ENCODE data around the gene NEDD4L. TPM values are rescaled to one million over a fixed set of nuclear protein-coding genes. Genes with fewer than 3 reads are reported as not detected.

Gene NEDD4L
- polyA plus RNA-seq, 1 of the 3 experiments (the other 2 are of a cell fraction), result 13.2 TPM

DNA sequence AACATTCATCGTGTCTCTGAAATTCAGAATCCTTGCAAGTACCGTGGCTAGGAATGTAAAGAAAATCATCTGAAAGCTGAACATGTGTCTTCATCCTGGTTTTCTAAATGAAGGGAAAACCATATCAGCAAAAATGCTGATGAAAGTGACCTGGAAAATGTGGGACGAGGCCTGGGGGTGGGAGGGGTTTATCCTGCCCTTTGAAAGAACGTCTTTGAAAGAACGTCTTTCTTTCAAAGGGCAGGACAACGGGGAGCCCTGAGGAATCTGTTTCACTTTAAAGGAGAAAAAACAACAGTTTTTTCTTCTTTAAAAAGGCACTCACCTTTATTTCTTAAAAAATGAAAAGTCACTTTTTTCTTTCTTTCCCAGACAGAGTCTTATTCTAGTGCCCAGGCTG lies 399.6 kb downstream of the NEDD4L start:
- CTCF ChIA-PET, result no interaction called here
- H3F3A ChIP-seq (replicated peaks; ENCODE audit: insufficient read depth), result no peaks in the 10 kb centered on the region
- DNase-seq, result no peak
- no peak overlapping the region for H3K27ac ChIP-seq (ENCODE audit: low read depth in 2 of 2, low read length in 1 of 2)
- no peaks in the 10 kb centered on the region for H3K27me3 ChIP-seq (ENCODE audit: insufficient read depth)
- H3K9me2 ChIP-seq, result no peaks in the 10 kb centered on the region
- no peak overlapping the region for H3K4me2 ChIP-seq
- no peaks in the 10 kb centered on the region for H4K20me1 ChIP-seq (ENCODE audit: insufficient read depth)
- H3K9me3 ChIP-seq, result no peaks in the 10 kb centered on the region
- no peaks in the 10 kb centered on the region for H3K79me2 ChIP-seq (ENCODE audit: insufficient read depth)
- H3K36me3 ChIP-seq (replicated peaks in 1 of 2; ENCODE audit: control insufficient read depth in 1 of 2, insufficient read depth in 2 of 2, low read length in 1 of 2), result no peaks in the 10 kb centered on the region
- TF ChIP-seq RAD21 (IDR thresholded peaks at IDR 0.05; ENCODE audit: low read length), result no peak
- no peak for TF ChIP-seq SMC3 (IDR thresholded peaks at IDR 0.05; ENCODE audit: low read depth, low read length)
- no peak for TF ChIP-seq MXI1 (IDR thresholded peaks at IDR 0.05; ENCODE audit: low read depth, low read length)
- TF ChIP-seq, protein P1, sequence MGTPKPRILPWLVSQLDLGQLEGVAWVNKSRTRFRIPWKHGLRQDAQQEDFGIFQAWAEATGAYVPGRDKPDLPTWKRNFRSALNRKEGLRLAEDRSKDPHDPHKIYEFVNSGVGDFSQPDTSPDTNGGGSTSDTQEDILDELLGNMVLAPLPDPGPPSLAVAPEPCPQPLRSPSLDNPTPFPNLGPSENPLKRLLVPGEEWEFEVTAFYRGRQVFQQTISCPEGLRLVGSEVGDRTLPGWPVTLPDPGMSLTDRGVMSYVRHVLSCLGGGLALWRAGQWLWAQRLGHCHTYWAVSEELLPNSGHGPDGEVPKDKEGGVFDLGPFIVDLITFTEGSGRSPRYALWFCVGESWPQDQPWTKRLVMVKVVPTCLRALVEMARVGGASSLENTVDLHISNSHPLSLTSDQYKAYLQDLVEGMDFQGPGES (IDR thresholded peaks at IDR 0.05; ENCODE audit: low read depth, low read length), result no peak
- TF ChIP-seq, protein P2, sequence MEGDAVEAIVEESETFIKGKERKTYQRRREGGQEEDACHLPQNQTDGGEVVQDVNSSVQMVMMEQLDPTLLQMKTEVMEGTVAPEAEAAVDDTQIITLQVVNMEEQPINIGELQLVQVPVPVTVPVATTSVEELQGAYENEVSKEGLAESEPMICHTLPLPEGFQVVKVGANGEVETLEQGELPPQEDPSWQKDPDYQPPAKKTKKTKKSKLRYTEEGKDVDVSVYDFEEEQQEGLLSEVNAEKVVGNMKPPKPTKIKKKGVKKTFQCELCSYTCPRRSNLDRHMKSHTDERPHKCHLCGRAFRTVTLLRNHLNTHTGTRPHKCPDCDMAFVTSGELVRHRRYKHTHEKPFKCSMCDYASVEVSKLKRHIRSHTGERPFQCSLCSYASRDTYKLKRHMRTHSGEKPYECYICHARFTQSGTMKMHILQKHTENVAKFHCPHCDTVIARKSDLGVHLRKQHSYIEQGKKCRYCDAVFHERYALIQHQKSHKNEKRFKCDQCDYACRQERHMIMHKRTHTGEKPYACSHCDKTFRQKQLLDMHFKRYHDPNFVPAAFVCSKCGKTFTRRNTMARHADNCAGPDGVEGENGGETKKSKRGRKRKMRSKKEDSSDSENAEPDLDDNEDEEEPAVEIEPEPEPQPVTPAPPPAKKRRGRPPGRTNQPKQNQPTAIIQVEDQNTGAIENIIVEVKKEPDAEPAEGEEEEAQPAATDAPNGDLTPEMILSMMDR (IDR thresholded peaks at IDR 0.05), result no peak
- no peak for TF ChIP-seq POLR2AphosphoS5 (IDR thresholded peaks at IDR 0.05; ENCODE audit: low read depth, low read length)
- TF ChIP-seq RCOR1 (IDR thresholded peaks at IDR 0.05; ENCODE audit: low read length), result no peak
- POLR2A ChIA-PET, result no interaction called here
- peaks cover 0 to 5% of the 10 kb centered on the region in 2 experiments; a peak in 3 of 4 replicates for H3K4me1 ChIP-seq (ENCODE audit: control insufficient read depth in 1 of 2, insufficient read depth in 2 of 2, low read depth in 1 of 2, low read length in 1 of 2)
- no peak overlapping the region for H2AFZ ChIP-seq (ENCODE audit: low read depth)
- no peak overlapping the region for H3K9ac ChIP-seq
- 80% methylated on average over 6 of the region's 6 CpGs for WGBS (ENCODE audit: low lambda C conversion rate)
- H3K4me3 ChIP-seq (ENCODE audit: low read depth in 2 of 2, low read length in 1 of 2), result no peak overlapping the region

DNA sequence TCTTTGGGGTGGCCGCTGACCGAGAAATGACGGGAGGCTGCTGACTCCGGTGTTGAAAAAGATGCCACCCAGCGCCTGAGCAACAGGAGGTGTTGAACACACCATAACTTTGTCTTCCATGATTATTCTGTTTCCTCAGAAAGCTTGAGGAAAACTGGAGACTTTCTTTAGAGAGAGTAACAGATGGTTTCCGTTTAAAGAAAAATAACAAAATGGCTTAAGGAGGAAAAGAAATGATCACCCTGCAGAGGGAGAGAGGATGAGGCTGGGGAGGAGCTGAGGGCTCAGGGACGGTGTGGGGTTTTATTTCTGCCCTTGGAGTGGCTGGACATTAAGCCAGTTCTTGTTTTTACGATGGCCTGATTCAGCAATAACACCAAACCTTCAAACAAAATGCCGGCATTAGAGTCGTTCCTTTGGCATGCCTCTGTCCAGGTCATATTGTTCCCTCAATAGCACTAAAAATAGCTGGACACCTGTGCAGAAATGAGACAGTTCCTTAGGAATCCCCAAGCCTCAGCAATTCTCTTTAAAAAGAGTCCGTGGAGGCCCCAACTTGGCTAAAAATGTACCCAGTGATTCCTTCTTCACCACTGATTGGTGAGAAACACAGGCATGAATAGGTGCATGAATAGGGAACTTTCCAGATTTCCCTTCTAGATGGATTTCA lies 402.5 kb downstream of the NEDD4L start:
- H3K79me2 ChIP-seq (ENCODE audit: insufficient read depth), result no peaks in the 10 kb centered on the region
- 86% methylated on average over 11 of the region's 11 CpGs for WGBS (ENCODE audit: low lambda C conversion rate)
- no peak for DNase-seq
- no peak overlapping the region for H2AFZ ChIP-seq (ENCODE audit: low read depth)
- no peaks in the 10 kb centered on the region for H4K20me1 ChIP-seq (ENCODE audit: insufficient read depth)
- no peaks in the 10 kb centered on the region for H3F3A ChIP-seq (replicated peaks; ENCODE audit: insufficient read depth)
- no peaks in the 10 kb centered on the region for H3K9me3 ChIP-seq
- H3K4me1 ChIP-seq (ENCODE audit: control insufficient read depth in 1 of 2, insufficient read depth in 2 of 2, low read depth in 1 of 2, low read length in 1 of 2), result peaks cover 0 to 5% of the 10 kb centered on the region in 2 experiments; a peak in 3 of 4 replicates
- no peak overlapping the region for H3K4me2 ChIP-seq
- H3K27me3 ChIP-seq (ENCODE audit: insufficient read depth), result no peaks in the 10 kb centered on the region
- H3K4me3 ChIP-seq (ENCODE audit: low read depth in 2 of 2, low read length in 1 of 2), result no peak overlapping the region
- TF ChIP-seq, protein P3, sequence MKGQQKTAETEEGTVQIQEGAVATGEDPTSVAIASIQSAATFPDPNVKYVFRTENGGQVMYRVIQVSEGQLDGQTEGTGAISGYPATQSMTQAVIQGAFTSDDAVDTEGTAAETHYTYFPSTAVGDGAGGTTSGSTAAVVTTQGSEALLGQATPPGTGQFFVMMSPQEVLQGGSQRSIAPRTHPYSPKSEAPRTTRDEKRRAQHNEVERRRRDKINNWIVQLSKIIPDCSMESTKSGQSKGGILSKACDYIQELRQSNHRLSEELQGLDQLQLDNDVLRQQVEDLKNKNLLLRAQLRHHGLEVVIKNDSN (IDR thresholded peaks at IDR 0.05; ENCODE audit: borderline replicate concordance, low read depth), result no peak
- TF ChIP-seq YY1 (IDR thresholded peaks at IDR 0.05; ENCODE audit: low read depth) (no peak), FOSL2 (IDR thresholded peaks at IDR 0.05; ENCODE audit: borderline replicate concordance, low read depth) (no peak)
- CTCF ChIA-PET, result no interaction called here
- POLR2A ChIA-PET, result no interaction called here
- H3K27ac ChIP-seq (ENCODE audit: low read depth in 2 of 2, low read length in 1 of 2), result no peak overlapping the region
- H3K36me3 ChIP-seq (replicated peaks in 1 of 2; ENCODE audit: control insufficient read depth in 1 of 2, insufficient read depth in 2 of 2, low read length in 1 of 2), result no peaks in the 10 kb centered on the region
- no peak overlapping the region for H3K9ac ChIP-seq
- no peaks in the 10 kb centered on the region for H3K9me2 ChIP-seq

All from SK-N-SH (cell line).